Natural killer cell (primary cell): ENCODE measurements around the gene NPAT. TPM values are rescaled to one million over a fixed set of nuclear protein-coding genes. Genes with fewer than 3 reads are reported as not detected.

Experiments used
- ATAC-seq, 3 donors: fragments of 150-1000 bp in 2 of 3; fragments of 200-7000 bp in 1 of 3; cut with Tn5 transposase; 1 replicate in 1 of 3; 2 replicates in 2 of 3; pipeline ENCODE4 v1.10.0; 2021; ENCODE audit warnings: mild to moderate bottlenecking in 2 of 3, moderate library complexity in 2 of 3
- DNase-seq, 2 donors: peaks; one replicate each; pipeline versions ENCODE4 v3.0.0 to v3.0.0-alpha.2; 2013 to 2021; ENCODE audit warnings: mixed read lengths in 1 of 2
- H3K27ac ChIP-seq: one replicate; pipeline ENCODE4 v1.5.1; 2013; ENCODE audit warnings: mild to moderate bottlenecking, low read length
- H3K27me3 ChIP-seq: one replicate; pipeline ENCODE4 v1.6.1; 2013; ENCODE audit warnings: low read length; ENCODE audit not compliant: control insufficient read depth, insufficient read depth
- H3K36me3 ChIP-seq: one replicate; pipeline ENCODE4 v1.6.1; 2013; ENCODE audit warnings: low read length; ENCODE audit not compliant: control insufficient read depth, insufficient read depth
- H3K4me1 ChIP-seq: one replicate; pipeline ENCODE4 v1.6.1; 2013; ENCODE audit warnings: low read length; ENCODE audit not compliant: control insufficient read depth, insufficient read depth
- H3K4me3 ChIP-seq: one replicate; pipeline ENCODE4 v1.5.1; 2013; ENCODE audit warnings: low read length
- H3K9me3 ChIP-seq: one replicate; pipeline ENCODE4 v1.6.1; 2013; ENCODE audit warnings: low read length; ENCODE audit not compliant: control insufficient read depth, insufficient read depth
- H3K27ac Mint-ChIP-seq, 2 donors: one replicate each; pipeline ENCODE4 v1.8.0; 2022; ENCODE audit warnings: mild to moderate bottlenecking in 2 of 2, mixed read lengths in 2 of 2, moderate library complexity in 1 of 2
- H3K27me3 Mint-ChIP-seq, 2 donors: one replicate each; pipeline ENCODE4 v1.8.0; 2022; ENCODE audit warnings: low read depth in 2 of 2, mixed read lengths in 2 of 2
- H3K36me3 Mint-ChIP-seq: one replicate; pipeline ENCODE4 v1.8.0; 2022; ENCODE audit warnings: mixed read lengths
- H3K4me1 Mint-ChIP-seq, 2 donors: one replicate each; pipeline ENCODE4 v1.8.0; 2022; ENCODE audit warnings: mixed read lengths in 2 of 2
- H3K4me3 Mint-ChIP-seq: one replicate; pipeline ENCODE4 v1.8.0; 2022; ENCODE audit warnings: mild to moderate bottlenecking, moderate library complexity, mixed read lengths
- H3K9me3 Mint-ChIP-seq, 2 donors: one replicate each; pipeline ENCODE4 v1.8.0; 2022; ENCODE audit warnings: mixed read lengths in 2 of 2
- CTCF ChIP-seq: fragments of 200-600 bp; IDR thresholded peaks from one replicate; pipeline ENCODE4 v1.8.0; 2022; ENCODE audit warnings: antibody characterized with exemption
- WGBS: methylation state at CpG from one replicate; pipeline ENCODE4 v1.1.7; 2013; ENCODE audit warnings: missing lambda C conversion rate; ENCODE audit not compliant: insufficient coverage; 5-methylcytosine and 5-hydroxymethylcytosine counted together
- intact Hi-C: fragments of 100-400 bp; cut with micrococcal nuclease; formaldehyde crosslinking; loops from one replicate; pipeline ENCODE4 v1.14.2; 2022
- total RNA-seq, 4 donors: library from RNA; stranded (reverse); fragments of 120-200 nt in 1 of 4; gene quantifications; one replicate each; pipeline versions ENCODE4 v1.2.3 to v1.2.4, GENCODE V29; 2013 to 2022

The NPAT gene
- total RNA-seq, 3 donors from 2014 or later (not counting 1 experiment from before 2014, with no cell fraction given) = 34.8 to 42.6 (median 36.1) TPM

GRCh38 chr11:108246885-108247284, 24.4 kb upstream of the NPAT start:
- H3K4me1 ChIP-seq = peaks cover 19% of the 10 kb centered on the region
- H3K27ac ChIP-seq = no peak overlapping the region
- intact Hi-C loops = no loop called here
- Mint-ChIP-seq H3K4me1 (peaks cover 30 to 38% of the 10 kb centered on the region in 2 donors), H3K4me3 (no peak overlapping the region), H3K27ac (peak overlapping the region; percentile 76 to 88), H3K27me3 (no peaks in the 10 kb centered on the region), H3K36me3 (peaks cover 25% of the 10 kb centered on the region), H3K9me3 (no peaks in the 10 kb centered on the region)
- 60% methylated on average over 2 of the region's 2 CpGs for WGBS
- TF ChIP-seq CTCF = no peak
- no peaks in the 10 kb centered on the region for H3K27me3 ChIP-seq
- H3K9me3 ChIP-seq = no peaks in the 10 kb centered on the region
- H3K36me3 ChIP-seq = peaks cover 74% of the 10 kb centered on the region
- DNase-seq (no peak), ATAC-seq (no peak)
- no peak overlapping the region for H3K4me3 ChIP-seq

- Mint-ChIP-seq H3K9me3 (no peaks in the 10 kb centered on the region), H3K36me3 (peaks cover 19% of the 10 kb centered on the region), H3K4me1 (peaks cover 35 to 43% of the 10 kb centered on the region in 2 donors), H3K27ac (peak overlapping the region; percentile 76 to 88), H3K4me3 (no peak overlapping the region), H3K27me3 (no peaks in the 10 kb centered on the region)
- Histone ChIP-seq H3K27ac (no peak overlapping the region), H3K4me3 (no peak overlapping the region), H3K27me3 (no peaks in the 10 kb centered on the region), H3K4me1 (peaks cover 23% of the 10 kb centered on the region), H3K9me3 (no peaks in the 10 kb centered on the region), H3K36me3 (peaks cover 70% of the 10 kb centered on the region)
- WGBS = 65% methylated on average over 3 of the region's 3 CpGs
- no peak for TF ChIP-seq CTCF
- DNase-seq (no peak), ATAC-seq (no peak)
- intact Hi-C loops = no loop called here
Measured at GRCh38 chr11:108246308-108246707, 23.9 kb upstream of the NPAT start.

- H3K36me3 ChIP-seq = peaks cover 46% of the 10 kb centered on the region
- TF ChIP-seq CTCF = no peak
- H3K4me1 Mint-ChIP-seq = peaks cover 62 to 69% of the 10 kb centered on the region in 2 donors
- no peaks in the 10 kb centered on the region for H3K27me3 ChIP-seq
- peak overlapping the region in 1 of 2 donors; percentile 95 for H3K27ac Mint-ChIP-seq
- peak overlapping the region; percentile 82 for H3K27ac ChIP-seq
- intact Hi-C loops = no loop called here
- DNase-seq = no peak
- peaks cover 8% of the 10 kb centered on the region for H3K36me3 Mint-ChIP-seq
- 100% methylated on average over 1 of the region's 2 CpGs for WGBS
- H3K9me3 Mint-ChIP-seq = no peaks in the 10 kb centered on the region
- no peaks in the 10 kb centered on the region for H3K9me3 ChIP-seq
- H3K4me1 ChIP-seq = peaks cover 46% of the 10 kb centered on the region
- ATAC-seq = no peak
- H3K27me3 Mint-ChIP-seq = no peaks in the 10 kb centered on the region
- H3K4me3 Mint-ChIP-seq = peak overlapping the region; percentile 86
- H3K4me3 ChIP-seq = no peak overlapping the region
Measured at GRCh38 chr11:108242422-108242821, 20.0 kb upstream of the NPAT start.
